HL-60 (cell line): ENCODE results near the gene WDR91.

ENCODE experiments used
- TF ChIP-seq, protein P1 (sequence below): IDR thresholded peaks from 2 replicates; pipeline ENCODE4 v1.6.1; 2012; ENCODE audit warnings: low read depth; ENCODE audit not compliant: insufficient replicate concordance
- TF ChIP-seq, protein P2 (sequence below): IDR thresholded peaks from one replicate; pipeline ENCODE4 v1.5.1; 2011; ENCODE audit warnings: low read length, control low read depth, inconsistent platforms; ENCODE audit not compliant: insufficient read depth

DNA sequence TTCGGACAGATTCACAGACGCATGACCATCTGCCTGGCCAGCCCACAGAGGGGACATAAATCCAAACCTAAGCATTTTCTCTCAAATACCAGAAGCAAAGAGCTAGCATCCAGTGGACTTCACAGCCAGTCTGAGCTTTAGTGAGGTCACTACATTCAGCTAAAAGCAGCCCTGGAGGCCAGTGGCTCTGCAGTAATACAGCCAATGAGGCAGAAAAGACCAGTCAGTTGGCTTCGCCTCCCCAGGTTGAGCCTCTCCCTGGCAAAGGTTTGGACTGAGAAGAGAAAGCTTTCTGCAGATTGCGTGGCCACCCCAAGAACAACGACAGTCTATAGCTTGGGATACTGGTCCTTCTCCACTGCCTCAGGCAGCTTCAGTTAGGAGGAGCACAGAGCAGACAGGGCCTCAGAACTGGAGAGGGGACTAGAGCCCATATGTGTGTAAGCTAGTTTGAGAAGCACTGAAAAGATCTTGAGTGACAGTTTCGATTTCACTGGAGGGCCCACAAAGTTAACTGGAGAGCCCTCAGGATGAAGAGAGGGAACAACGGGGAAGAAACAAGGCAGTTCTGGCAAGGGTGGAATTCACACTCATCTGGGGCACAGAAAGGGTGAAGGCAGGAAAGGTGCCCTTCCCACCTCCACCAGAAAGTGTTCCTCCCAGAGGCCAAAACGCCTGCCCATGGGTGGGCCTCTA, 3.8 kb downstream of the WDR91 start:
- TF ChIP-seq, protein P1, sequence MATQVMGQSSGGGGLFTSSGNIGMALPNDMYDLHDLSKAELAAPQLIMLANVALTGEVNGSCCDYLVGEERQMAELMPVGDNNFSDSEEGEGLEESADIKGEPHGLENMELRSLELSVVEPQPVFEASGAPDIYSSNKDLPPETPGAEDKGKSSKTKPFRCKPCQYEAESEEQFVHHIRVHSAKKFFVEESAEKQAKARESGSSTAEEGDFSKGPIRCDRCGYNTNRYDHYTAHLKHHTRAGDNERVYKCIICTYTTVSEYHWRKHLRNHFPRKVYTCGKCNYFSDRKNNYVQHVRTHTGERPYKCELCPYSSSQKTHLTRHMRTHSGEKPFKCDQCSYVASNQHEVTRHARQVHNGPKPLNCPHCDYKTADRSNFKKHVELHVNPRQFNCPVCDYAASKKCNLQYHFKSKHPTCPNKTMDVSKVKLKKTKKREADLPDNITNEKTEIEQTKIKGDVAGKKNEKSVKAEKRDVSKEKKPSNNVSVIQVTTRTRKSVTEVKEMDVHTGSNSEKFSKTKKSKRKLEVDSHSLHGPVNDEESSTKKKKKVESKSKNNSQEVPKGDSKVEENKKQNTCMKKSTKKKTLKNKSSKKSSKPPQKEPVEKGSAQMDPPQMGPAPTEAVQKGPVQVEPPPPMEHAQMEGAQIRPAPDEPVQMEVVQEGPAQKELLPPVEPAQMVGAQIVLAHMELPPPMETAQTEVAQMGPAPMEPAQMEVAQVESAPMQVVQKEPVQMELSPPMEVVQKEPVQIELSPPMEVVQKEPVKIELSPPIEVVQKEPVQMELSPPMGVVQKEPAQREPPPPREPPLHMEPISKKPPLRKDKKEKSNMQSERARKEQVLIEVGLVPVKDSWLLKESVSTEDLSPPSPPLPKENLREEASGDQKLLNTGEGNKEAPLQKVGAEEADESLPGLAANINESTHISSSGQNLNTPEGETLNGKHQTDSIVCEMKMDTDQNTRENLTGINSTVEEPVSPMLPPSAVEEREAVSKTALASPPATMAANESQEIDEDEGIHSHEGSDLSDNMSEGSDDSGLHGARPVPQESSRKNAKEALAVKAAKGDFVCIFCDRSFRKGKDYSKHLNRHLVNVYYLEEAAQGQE: no peak
- TF ChIP-seq, protein P2, sequence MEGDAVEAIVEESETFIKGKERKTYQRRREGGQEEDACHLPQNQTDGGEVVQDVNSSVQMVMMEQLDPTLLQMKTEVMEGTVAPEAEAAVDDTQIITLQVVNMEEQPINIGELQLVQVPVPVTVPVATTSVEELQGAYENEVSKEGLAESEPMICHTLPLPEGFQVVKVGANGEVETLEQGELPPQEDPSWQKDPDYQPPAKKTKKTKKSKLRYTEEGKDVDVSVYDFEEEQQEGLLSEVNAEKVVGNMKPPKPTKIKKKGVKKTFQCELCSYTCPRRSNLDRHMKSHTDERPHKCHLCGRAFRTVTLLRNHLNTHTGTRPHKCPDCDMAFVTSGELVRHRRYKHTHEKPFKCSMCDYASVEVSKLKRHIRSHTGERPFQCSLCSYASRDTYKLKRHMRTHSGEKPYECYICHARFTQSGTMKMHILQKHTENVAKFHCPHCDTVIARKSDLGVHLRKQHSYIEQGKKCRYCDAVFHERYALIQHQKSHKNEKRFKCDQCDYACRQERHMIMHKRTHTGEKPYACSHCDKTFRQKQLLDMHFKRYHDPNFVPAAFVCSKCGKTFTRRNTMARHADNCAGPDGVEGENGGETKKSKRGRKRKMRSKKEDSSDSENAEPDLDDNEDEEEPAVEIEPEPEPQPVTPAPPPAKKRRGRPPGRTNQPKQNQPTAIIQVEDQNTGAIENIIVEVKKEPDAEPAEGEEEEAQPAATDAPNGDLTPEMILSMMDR: no peak
